ENCODE measurements around the gene RBM46.
"Not testable (repeated sequence)": the region's sequence is repeated elsewhere in the genome, so short reads cannot be mapped to it uniquely, and the experiment has no call there.

Gene RBM46

GRCh38 chr4:154836513-154836912 is 55.4 kb downstream of the RBM46 start:
- DNase-seq (ENCODE audit: low spot score): no peak

GRCh38 chr4:154838155-154838554 is 57.1 kb downstream of the RBM46 start:
- DNase-seq (ENCODE audit: low spot score): no peak

GRCh38 chr4:154838694-154839093 is 57.6 kb downstream of the RBM46 start:
- peak; percentile 13 for DNase-seq (ENCODE audit: low spot score)

GRCh38 chr4:154854362-154854761 is 73.3 kb downstream of the RBM46 start:
- peak; percentile 42 for DNase-seq (ENCODE audit: low spot score)

GRCh38 chr4:154858166-154858565 is 77.1 kb downstream of the RBM46 start:
- DNase-seq (ENCODE audit: low spot score): no peak

GRCh38 chr4:154868414-154869194 is 87.5 kb downstream of the RBM46 start:
- DNase-seq (ENCODE audit: low spot score): no peak

- DNase-seq (ENCODE audit: low spot score): no peak
Measured at GRCh38 chr4:154869301-154869700, 88.2 kb downstream of the RBM46 start.

GRCh38 chr4:154872198-154872597 is 91.1 kb downstream of the RBM46 start:
- no peak for DNase-seq (ENCODE audit: low spot score)

GRCh38 chr4:154874049-154874448 is 93.0 kb downstream of the RBM46 start:
- not testable (repeated sequence) for DNase-seq (ENCODE audit: low spot score)

GRCh38 chr4:154877110-154877760 is 96.2 kb downstream of the RBM46 start:
- DNase-seq (ENCODE audit: low spot score): peak; percentile 74

All from D341Med (cell line).